HEK293 (cell line): ENCODE measurements around the gene TBC1D16.
A peak's percentile ranks its signal among the peaks of the same experiment; 100 is the strongest.

Experiments
- CTCF ChIA-PET: fragments of 350-600 bp; formaldehyde crosslinking; extraction: SDS; loops from one replicate; lab custom pipeline; 2021; ENCODE audit warnings: antibody characterized with exemption; lab: Yijun Ruan, JAX
- POLR2A ChIA-PET: fragments of 300-600 bp; formaldehyde crosslinking; extraction: SDS; loops from one replicate; lab custom pipeline; 2020; ENCODE audit warnings: antibody characterized with exemption, inconsistent platforms; lab: Yijun Ruan, JAX
- H3K27ac ChIP-seq: fragments of 200-500 bp; sonication (Bioruptor generic); 2 replicates; pipeline ENCODE4 v1.5.1; 2014; ENCODE audit warnings: low read depth, low read length, control low read depth, inconsistent platforms; ENCODE audit errors: extremely low read depth
- H3K36me3 ChIP-seq, 2 experiments: fragments of 200-500 bp in 1 of 2; sonication (Bioruptor generic) in 1 of 2; 1 replicate in 1 of 2; 2 replicates in 1 of 2; pipeline ENCODE4 v1.5.1; 2014 to 2017; ENCODE audit warnings: inconsistent platforms in 2 of 2, low read length in 2 of 2; ENCODE audit not compliant: control insufficient read depth in 2 of 2, insufficient read depth in 1 of 2
- H3K4me1 ChIP-seq: fragments of 200-500 bp; sonication (Bioruptor generic); 2 replicates; pipeline ENCODE4 v1.5.1; 2014; ENCODE audit warnings: mild to moderate bottlenecking, low read length, inconsistent platforms; ENCODE audit not compliant: control insufficient read depth, insufficient read depth
- H3K4me3 ChIP-seq: 2 replicates; pipeline ENCODE4 v1.5.1; 2011; ENCODE audit warnings: low read depth, mild to moderate bottlenecking, control low read depth, low read length, moderate library complexity
- H3K9me3 ChIP-seq: fragments of 200-500 bp; sonication (Bioruptor generic); 2 replicates; pipeline ENCODE4 v1.5.1; 2014; ENCODE audit warnings: low read depth, low read length, inconsistent platforms; ENCODE audit not compliant: control insufficient read depth, insufficient read depth
- AEBP2 ChIP-seq: fragments of 450-650 bp; formaldehyde crosslinking; IDR thresholded peaks from 2 replicates; pipeline ENCODE4 v1.5.1; 2016; ENCODE audit warnings: missing biosample characterization, missing genetic modification characterization, borderline replicate concordance
- ELK4 ChIP-seq: IDR thresholded peaks from 2 replicates; pipeline ENCODE4 v1.6.1; 2011; ENCODE audit warnings: mild to moderate bottlenecking, low read depth, low read length, borderline replicate concordance
- KLF1 ChIP-seq: fragments of 450-650 bp; formaldehyde crosslinking; IDR thresholded peaks from 2 replicates; pipeline ENCODE4 v1.5.1; 2016; ENCODE audit warnings: missing biosample characterization, missing genetic modification characterization
- REPIN1 ChIP-seq: fragments of 450-650 bp; formaldehyde crosslinking; IDR thresholded peaks from 2 replicates; pipeline ENCODE4 v1.5.1; 2017; ENCODE audit warnings: missing biosample characterization, missing genetic modification characterization, low read depth
- ZEB2 ChIP-seq: fragments of 450-650 bp; formaldehyde crosslinking; IDR thresholded peaks from 2 replicates; pipeline ENCODE4 v1.5.1; 2016; ENCODE audit warnings: missing biosample characterization, missing genetic modification characterization
- ZFP3 ChIP-seq: fragments of 450-650 bp; formaldehyde crosslinking; IDR thresholded peaks from 2 replicates; pipeline ENCODE4 v1.5.1; 2016; ENCODE audit warnings: low read depth, missing biosample characterization, missing genetic modification characterization
- ZNF121 ChIP-seq: fragments of 450-650 bp; formaldehyde crosslinking; IDR thresholded peaks from 2 replicates; pipeline ENCODE4 v1.5.1; 2016; ENCODE audit warnings: missing biosample characterization, missing genetic modification characterization
- ZNF133 ChIP-seq: fragments of 450-650 bp; formaldehyde crosslinking; IDR thresholded peaks from 2 replicates; pipeline ENCODE4 v1.5.1; 2016; ENCODE audit warnings: missing biosample characterization, missing genetic modification characterization
- ZNF155 ChIP-seq: fragments of 450-650 bp; formaldehyde crosslinking; IDR thresholded peaks from 2 replicates; pipeline ENCODE4 v1.5.1; 2016; ENCODE audit warnings: missing biosample characterization, missing genetic modification characterization
- ZNF214 ChIP-seq: fragments of 450-650 bp; formaldehyde crosslinking; IDR thresholded peaks from 2 replicates; pipeline ENCODE4 v1.5.1; 2017; ENCODE audit warnings: missing biosample characterization, mild to moderate bottlenecking, missing genetic modification characterization, borderline replicate concordance
- ZNF239 ChIP-seq: fragments of 450-650 bp; formaldehyde crosslinking; IDR thresholded peaks from 2 replicates; pipeline ENCODE4 v1.5.1; 2016; ENCODE audit warnings: missing biosample characterization, missing genetic modification characterization
- ZNF266 ChIP-seq: fragments of 450-650 bp; formaldehyde crosslinking; IDR thresholded peaks from 2 replicates; pipeline ENCODE4 v1.5.1; 2016; ENCODE audit warnings: missing biosample characterization, missing genetic modification characterization, low read depth
- ZNF292 ChIP-seq: fragments of 450-650 bp; formaldehyde crosslinking; IDR thresholded peaks from 2 replicates; pipeline ENCODE4 v1.5.1; 2016; ENCODE audit warnings: low read depth, missing biosample characterization, missing genetic modification characterization, borderline replicate concordance
- ZNF423 ChIP-seq: fragments of 450-650 bp; formaldehyde crosslinking; IDR thresholded peaks from 2 replicates; pipeline ENCODE4 v1.5.1; 2016; ENCODE audit warnings: missing biosample characterization, missing genetic modification characterization
- ZNF473 ChIP-seq: fragments of 450-650 bp; formaldehyde crosslinking; IDR thresholded peaks from 2 replicates; pipeline ENCODE4 v1.5.1; 2017; ENCODE audit warnings: missing biosample characterization, missing genetic modification characterization
- ZNF488 ChIP-seq: fragments of 450-650 bp; formaldehyde crosslinking; IDR thresholded peaks from 2 replicates; pipeline ENCODE4 v1.5.1; 2016; ENCODE audit warnings: missing biosample characterization, missing genetic modification characterization
- ZNF513 ChIP-seq: fragments of 450-650 bp; IDR thresholded peaks from 2 replicates; pipeline ENCODE4 v1.5.1; 2018; ENCODE audit warnings: missing biosample characterization, missing genetic modification characterization
- ZNF530 ChIP-seq: fragments of 450-650 bp; formaldehyde crosslinking; IDR thresholded peaks from 2 replicates; pipeline ENCODE4 v1.5.1; 2016; ENCODE audit warnings: low read depth, missing biosample characterization, missing genetic modification characterization
- ZNF639 ChIP-seq: fragments of 450-650 bp; formaldehyde crosslinking; IDR thresholded peaks from 2 replicates; pipeline ENCODE4 v1.5.1; 2016; ENCODE audit warnings: missing biosample characterization, missing genetic modification characterization
- TF ChIP-seq, protein P1 (sequence below): fragments of 450-650 bp; formaldehyde crosslinking; IDR thresholded peaks from 2 replicates; pipeline ENCODE4 v1.5.1; 2016; ENCODE audit warnings: missing biosample characterization, missing genetic modification characterization, low read depth
- TF ChIP-seq, protein P2 (sequence below): fragments of 450-650 bp; formaldehyde crosslinking; IDR thresholded peaks from 2 replicates; pipeline ENCODE4 v1.5.1; 2016; ENCODE audit warnings: missing biosample characterization, missing genetic modification characterization
- TF ChIP-seq, protein P3 (sequence below): fragments of 450-650 bp; formaldehyde crosslinking; IDR thresholded peaks from 2 replicates; pipeline ENCODE4 v1.5.1; 2016; ENCODE audit warnings: missing biosample characterization, missing genetic modification characterization
- TF ChIP-seq, protein P4 (sequence below): fragments of 450-650 bp; formaldehyde crosslinking; IDR thresholded peaks from 2 replicates; pipeline ENCODE4 v1.5.1; 2016; ENCODE audit warnings: missing biosample characterization, missing genetic modification characterization

The TBC1D16 gene

GRCh38 chr17:79988185-79988971, 47.3 kb downstream of the TBC1D16 start:
- H3K9me3 ChIP-seq = no peaks in the 10 kb centered on the region
- ChIA-PET CTCF (interaction anchor here (0.7 to 1.4 kb wide), 4 partner anchors 17 to 180 kb away, joined by 3 to 5 read pairs (median 3); no protein-coding TSS in a partner anchor), POLR2A (no interaction called here)
- H3K4me1 ChIP-seq = peaks cover 28% of the 10 kb centered on the region
- H3K36me3 ChIP-seq = no peaks in the 10 kb centered on the region
- H3K4me3 ChIP-seq = no peak overlapping the region
- peak overlapping the region; percentile 10; the same call in 1 of the 2 replicates for H3K27ac ChIP-seq
- TF ChIP-seq ZNF266 (no peak), ZNF155 (no peak), ZNF513 (tag by site-specific recombination) (no peak), KLF1 (peak; percentile 96), ZNF121 (tag by site-specific recombination) (no peak), ZFP3 (no peak), ZNF530 (no peak), ZEB2 (tag by site-specific recombination) (0 out of 2 replicates have a peak, but pooled peaks have one; percentile 30), ELK4 (no peak), ZNF639 (tag by site-specific recombination) (no peak), ZNF292 (tag by site-specific recombination) (no peak), ZNF214 (no peak), ZNF488 (tag by site-specific recombination) (no peak), ZNF133 (no peak), ZNF473 (tag by site-specific recombination) (no peak), ZNF239 (no peak), ZNF423 (tag by site-specific recombination) (no peak), AEBP2 (tag by site-specific recombination) (no peak), REPIN1 (tag by site-specific recombination) (no peak)
- TF ChIP-seq, protein P1, sequence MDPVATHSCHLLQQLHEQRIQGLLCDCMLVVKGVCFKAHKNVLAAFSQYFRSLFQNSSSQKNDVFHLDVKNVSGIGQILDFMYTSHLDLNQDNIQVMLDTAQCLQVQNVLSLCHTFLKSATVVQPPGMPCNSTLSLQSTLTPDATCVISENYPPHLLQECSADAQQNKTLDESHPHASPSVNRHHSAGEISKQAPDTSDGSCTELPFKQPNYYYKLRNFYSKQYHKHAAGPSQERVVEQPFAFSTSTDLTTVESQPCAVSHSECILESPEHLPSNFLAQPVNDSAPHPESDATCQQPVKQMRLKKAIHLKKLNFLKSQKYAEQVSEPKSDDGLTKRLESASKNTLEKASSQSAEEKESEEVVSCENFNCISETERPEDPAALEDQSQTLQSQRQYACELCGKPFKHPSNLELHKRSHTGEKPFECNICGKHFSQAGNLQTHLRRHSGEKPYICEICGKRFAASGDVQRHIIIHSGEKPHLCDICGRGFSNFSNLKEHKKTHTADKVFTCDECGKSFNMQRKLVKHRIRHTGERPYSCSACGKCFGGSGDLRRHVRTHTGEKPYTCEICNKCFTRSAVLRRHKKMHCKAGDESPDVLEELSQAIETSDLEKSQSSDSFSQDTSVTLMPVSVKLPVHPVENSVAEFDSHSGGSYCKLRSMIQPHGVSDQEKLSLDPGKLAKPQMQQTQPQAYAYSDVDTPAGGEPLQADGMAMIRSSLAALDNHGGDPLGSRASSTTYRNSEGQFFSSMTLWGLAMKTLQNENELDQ (tag by site-specific recombination) = no peak
- TF ChIP-seq, protein P2, sequence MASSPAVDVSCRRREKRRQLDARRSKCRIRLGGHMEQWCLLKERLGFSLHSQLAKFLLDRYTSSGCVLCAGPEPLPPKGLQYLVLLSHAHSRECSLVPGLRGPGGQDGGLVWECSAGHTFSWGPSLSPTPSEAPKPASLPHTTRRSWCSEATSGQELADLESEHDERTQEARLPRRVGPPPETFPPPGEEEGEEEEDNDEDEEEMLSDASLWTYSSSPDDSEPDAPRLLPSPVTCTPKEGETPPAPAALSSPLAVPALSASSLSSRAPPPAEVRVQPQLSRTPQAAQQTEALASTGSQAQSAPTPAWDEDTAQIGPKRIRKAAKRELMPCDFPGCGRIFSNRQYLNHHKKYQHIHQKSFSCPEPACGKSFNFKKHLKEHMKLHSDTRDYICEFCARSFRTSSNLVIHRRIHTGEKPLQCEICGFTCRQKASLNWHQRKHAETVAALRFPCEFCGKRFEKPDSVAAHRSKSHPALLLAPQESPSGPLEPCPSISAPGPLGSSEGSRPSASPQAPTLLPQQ (tag by site-specific recombination) = no peak
- TF ChIP-seq, protein P3, sequence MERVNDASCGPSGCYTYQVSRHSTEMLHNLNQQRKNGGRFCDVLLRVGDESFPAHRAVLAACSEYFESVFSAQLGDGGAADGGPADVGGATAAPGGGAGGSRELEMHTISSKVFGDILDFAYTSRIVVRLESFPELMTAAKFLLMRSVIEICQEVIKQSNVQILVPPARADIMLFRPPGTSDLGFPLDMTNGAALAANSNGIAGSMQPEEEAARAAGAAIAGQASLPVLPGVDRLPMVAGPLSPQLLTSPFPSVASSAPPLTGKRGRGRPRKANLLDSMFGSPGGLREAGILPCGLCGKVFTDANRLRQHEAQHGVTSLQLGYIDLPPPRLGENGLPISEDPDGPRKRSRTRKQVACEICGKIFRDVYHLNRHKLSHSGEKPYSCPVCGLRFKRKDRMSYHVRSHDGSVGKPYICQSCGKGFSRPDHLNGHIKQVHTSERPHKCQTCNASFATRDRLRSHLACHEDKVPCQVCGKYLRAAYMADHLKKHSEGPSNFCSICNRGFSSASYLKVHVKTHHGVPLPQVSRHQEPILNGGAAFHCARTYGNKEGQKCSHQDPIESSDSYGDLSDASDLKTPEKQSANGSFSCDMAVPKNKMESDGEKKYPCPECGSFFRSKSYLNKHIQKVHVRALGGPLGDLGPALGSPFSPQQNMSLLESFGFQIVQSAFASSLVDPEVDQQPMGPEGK (tag by site-specific recombination) = peak; percentile 67
- TF ChIP-seq, protein P4, sequence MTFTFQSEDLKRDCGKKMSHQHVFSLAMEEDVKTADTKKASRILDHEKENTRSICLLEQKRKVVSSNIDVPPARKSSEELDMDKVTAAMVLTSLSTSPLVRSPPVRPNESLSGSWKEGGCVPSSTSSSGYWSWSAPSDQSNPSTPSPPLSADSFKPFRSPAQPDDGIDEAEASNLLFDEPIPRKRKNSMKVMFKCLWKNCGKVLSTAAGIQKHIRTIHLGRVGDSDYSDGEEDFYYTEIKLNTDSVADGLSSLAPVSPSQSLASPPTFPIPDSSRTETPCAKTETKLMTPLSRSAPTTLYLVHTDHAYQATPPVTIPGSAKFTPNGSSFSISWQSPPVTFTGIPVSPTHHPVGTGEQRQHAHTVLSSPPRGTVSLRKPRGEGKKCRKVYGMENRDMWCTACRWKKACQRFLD (tag by site-specific recombination) = no peak
